A549 (cell line): ENCODE data around the gene ACTN1. TPM values are rescaled to one million over a fixed set of nuclear protein-coding genes. Genes with fewer than 3 reads are reported as not detected.

Experiments used
- ATAC-seq, 2 experiments: fragments of 200-7000 bp in 1 of 2; fragments of >200 bp in 1 of 2; cut with Nextera tagmentation in 1 of 2; cut with Tn5 transposase in 1 of 2; 3 replicates each; pipeline versions ENCODE4 v1.8.0 to v1.9.1; 2018 to 2020; ENCODE audit warnings: mild to moderate bottlenecking in 1 of 2, moderate library complexity in 1 of 2
- CTCF ChIA-PET: fragments of 300-600 bp; sonication (Branson Sonifier 250); formaldehyde crosslinking; extraction: SDS; loops from one replicate; lab custom pipeline; 2021; ENCODE audit warnings: antibody characterized with exemption, inconsistent platforms; lab: Yijun Ruan, JAX
- POLR2A ChIA-PET: fragments of 350-600 bp; formaldehyde crosslinking; extraction: SDS; loops from one replicate; lab custom pipeline; 2021; ENCODE audit warnings: antibody characterized with exemption, inconsistent platforms; lab: Yijun Ruan, JAX
- DNase-seq, 2 experiments: peaks; one replicate each; pipeline versions ENCODE4 v3.0.0 to v3.0.0-alpha.2; 2011 to 2016; ENCODE audit warnings: low read depth in 1 of 2, low spot score in 1 of 2
- FAIRE-seq: peaks from 2 replicates; lab custom pipeline; 2011; peaks lifted over from hg19 to GRCh38; lab: Jason Lieb, UNC
- H3K27ac ChIP-seq, 2 experiments: fragments of >200 bp; sonication (Bioruptor Twin); formaldehyde crosslinking; 3 replicates each; pipeline ENCODE4 v1.5.1; 2016 to 2017
- H3K4me1 ChIP-seq: fragments of >200 bp; sonication (Bioruptor Twin); formaldehyde crosslinking; 3 replicates; pipeline ENCODE4 v1.6.1; 2016
- H3K4me2 ChIP-seq: fragments of >200 bp; sonication (Bioruptor Twin); formaldehyde crosslinking; 3 replicates; pipeline ENCODE4 v1.6.1; 2016
- H3K4me3 ChIP-seq: fragments of >200 bp; sonication (Bioruptor Twin); formaldehyde crosslinking; 3 replicates; pipeline ENCODE4 v1.5.1; 2016
- H3K9me3 ChIP-seq: fragments of >200 bp; sonication (Bioruptor Twin); formaldehyde crosslinking; 3 replicates; pipeline ENCODE4 v1.6.1; 2016
- BCL3 ChIP-seq: fragments of >200 bp; sonication (Bioruptor Twin); formaldehyde crosslinking; IDR thresholded peaks from 3 replicates; pipeline ENCODE4 v1.6.1; 2016
- BHLHE40 ChIP-seq: IDR thresholded peaks from 2 replicates; pipeline ENCODE4 v1.6.1; 2012; ENCODE audit warnings: low read depth, low read length, inconsistent platforms
- CBX2 ChIP-seq: fragments of 200-600 bp; sonication (generic); IDR thresholded peaks from 2 replicates; pipeline ENCODE4 v1.6.1; 2016; ENCODE audit warnings: low read depth, mild to moderate bottlenecking, borderline replicate concordance
- CHD2 ChIP-seq: fragments of 150-350 bp; IDR thresholded peaks from 2 replicates; pipeline ENCODE4 v1.6.1; 2014; ENCODE audit warnings: low read length; ENCODE audit not compliant: partially characterized antibody
- EHMT2 ChIP-seq: fragments of 200-600 bp; sonication (generic); IDR thresholded peaks from 2 replicates; pipeline ENCODE4 v1.6.1; 2016; ENCODE audit warnings: antibody characterized with exemption, low read depth, mild to moderate bottlenecking, moderate library complexity
- ELK1 ChIP-seq: fragments of 150-350 bp; IDR thresholded peaks from 2 replicates; pipeline ENCODE4 v1.6.1; 2014; ENCODE audit warnings: low read depth, mild to moderate bottlenecking, low read length
- FOXS1 ChIP-seq: fragments of 250-450 bp; sonication (Bioruptor Pico); IDR thresholded peaks from 2 replicates; pipeline ENCODE4 v1.5.0; 2020; ENCODE audit warnings: mild to moderate bottlenecking, moderate library complexity
- GATA3 ChIP-seq: IDR thresholded peaks from 2 replicates; pipeline ENCODE4 v1.6.1; 2012; ENCODE audit warnings: borderline replicate concordance
- HMGXB4 ChIP-seq: fragments of 250-450 bp; sonication (Bioruptor Pico); IDR thresholded peaks from 2 replicates; pipeline ENCODE4 v1.5.0; 2021; ENCODE audit warnings: mild to moderate bottlenecking, moderate library complexity, borderline replicate concordance
- JUN ChIP-seq, 2 experiments: fragments of >200 bp; sonication (Bioruptor Twin); formaldehyde crosslinking; IDR thresholded peaks; 2 replicates in 1 of 2; 3 replicates in 1 of 2; pipeline ENCODE4 v1.6.1; 2016 to 2017
- KDM1A ChIP-seq: fragments of 200-600 bp; sonication (generic); IDR thresholded peaks from 2 replicates; pipeline ENCODE4 v1.6.1; 2016; ENCODE audit warnings: low read depth, mild to moderate bottlenecking
- KDM5A ChIP-seq: fragments of 200-600 bp; sonication (generic); IDR thresholded peaks from 2 replicates; pipeline ENCODE4 v1.6.1; 2016; ENCODE audit warnings: antibody characterized with exemption, mild to moderate bottlenecking
- MAFK ChIP-seq: fragments of 450-650 bp; IDR thresholded peaks from 2 replicates; pipeline ENCODE4 v1.6.1; 2014; ENCODE audit not compliant: partially characterized antibody
- MAX ChIP-seq: IDR thresholded peaks from 2 replicates; pipeline ENCODE4 v1.6.1; 2012
- MYC ChIP-seq: IDR thresholded peaks from 2 replicates; pipeline ENCODE4 v1.6.1; 2012; ENCODE audit warnings: mild to moderate bottlenecking, inconsistent platforms, low read length, improper control_type of control experiment, borderline replicate concordance
- NPAS2 ChIP-seq: fragments of 250-450 bp; sonication (Bioruptor Pico); IDR thresholded peaks from 2 replicates; pipeline ENCODE4 v1.8.0; 2022; ENCODE audit warnings: mild to moderate bottlenecking, moderate library complexity, borderline replicate concordance
- PHF8 ChIP-seq: fragments of 200-600 bp; sonication (generic); IDR thresholded peaks from 2 replicates; pipeline ENCODE4 v1.6.1; 2016; ENCODE audit warnings: low read depth, mild to moderate bottlenecking, antibody characterized with exemption, moderate library complexity, borderline replicate concordance
- POLR2A ChIP-seq: IDR thresholded peaks from 2 replicates; pipeline ENCODE4 v1.6.1; 2012; ENCODE audit warnings: mild to moderate bottlenecking, low read length
- RNF2 ChIP-seq: fragments of 200-600 bp; sonication (generic); IDR thresholded peaks from 2 replicates; pipeline ENCODE4 v1.6.1; 2016; ENCODE audit warnings: low read depth, mild to moderate bottlenecking, antibody characterized with exemption, moderate library complexity, borderline replicate concordance
- SMC3 ChIP-seq: fragments of >200 bp; sonication (Bioruptor Twin); formaldehyde crosslinking; IDR thresholded peaks from 3 replicates; pipeline ENCODE4 v1.6.1; 2018; ENCODE audit warnings: inconsistent platforms
- SREBF2 ChIP-seq: fragments of 450-650 bp; IDR thresholded peaks from 2 replicates; pipeline ENCODE4 v1.6.1; 2014; ENCODE audit warnings: mild to moderate bottlenecking, moderate library complexity
- TFCP2L1 ChIP-seq: fragments of 250-450 bp; sonication (Bioruptor Pico); IDR thresholded peaks from 2 replicates; pipeline ENCODE4 v1.5.0; 2021; ENCODE audit warnings: mild to moderate bottlenecking
- USF2 ChIP-seq: fragments of 450-650 bp; IDR thresholded peaks from 2 replicates; pipeline ENCODE4 v1.6.1; 2014; ENCODE audit warnings: antibody characterized with exemption
- ZC3H11A ChIP-seq: fragments of 450-650 bp; IDR thresholded peaks from 2 replicates; pipeline ENCODE4 v1.6.1; 2014; ENCODE audit warnings: antibody characterized with exemption, mild to moderate bottlenecking
- ZFP36 ChIP-seq: fragments of 450-650 bp; IDR thresholded peaks from 2 replicates; pipeline ENCODE4 v1.6.1; 2014; ENCODE audit warnings: borderline replicate concordance; ENCODE audit not compliant: partially characterized antibody
- ZNF302 ChIP-seq: fragments of 250-450 bp; sonication (Bioruptor Pico); IDR thresholded peaks from 2 replicates; pipeline ENCODE4 v1.9.0; 2021; ENCODE audit warnings: inconsistent platforms, mild to moderate bottlenecking, moderate library complexity
- ZSCAN20 ChIP-seq: fragments of 250-450 bp; sonication (Bioruptor Pico); IDR thresholded peaks from 2 replicates; pipeline ENCODE4 v1.8.0; 2022; ENCODE audit warnings: mild to moderate bottlenecking, moderate library complexity
- WGBS: methylation state at CpG from one replicate; pipeline ENCODE4 v1.1.6; 2017; ENCODE audit errors: missing lambda C conversion rate; 5-methylcytosine and 5-hydroxymethylcytosine counted together
- polyA plus RNA-seq, 4 experiments: library from polyadenylated mRNA; depleted of rRNA in 3 of 4; stranded (reverse); fragments of >200 nt; fragmentation: RNase III in 1 of 4; extraction: RNeasy Plus Mini Kit Qiagen cat#74134 plus additional on column Dnase treatment in 1 of 4; gene quantifications; 2 replicates in 3 of 4; 3 replicates in 1 of 4; pipeline ENCODE4 v1.2.3, GENCODE V29; 2011 to 2017

ACTN1 gene
- polyA plus RNA-seq, 2 of the 4 experiments (the other 2 are of a cell fraction): 208 to 245 TPM

GRCh38 chr14:68882235-68882634 lies 96.9 kb downstream of the ACTN1 start:
- Histone ChIP-seq H3K4me1 (peaks cover 34% of the 10 kb centered on the region), H3K27ac (peak overlapping the region in 1 of 2 experiments; percentile 20; a peak in 1 of 6 replicates), H3K4me3 (no peak overlapping the region), H3K4me2 (no peak overlapping the region), H3K9me3 (no peaks in the 10 kb centered on the region)
- DNase-seq (no peak), FAIRE-seq (no peak), ATAC-seq (no peak)
- no peak for TF ChIP-seq SMC3
- no peak for TF ChIP-seq BHLHE40
- TF ChIP-seq ELK1: no peak
- no peak for TF ChIP-seq BCL3
- no peak for TF ChIP-seq RNF2
- TF ChIP-seq NPAS2 (CRISPR knock-in tag): no peak
- no peak for TF ChIP-seq PHF8
- TF ChIP-seq EHMT2: no peak
- no peak for TF ChIP-seq POLR2A
- no peak for TF ChIP-seq TFCP2L1 (CRISPR knock-in tag)
- no peak for TF ChIP-seq GATA3
- TF ChIP-seq USF2: no peak
- no peak for TF ChIP-seq FOXS1
- no peak for TF ChIP-seq KDM1A
- TF ChIP-seq KDM5A: no peak
- TF ChIP-seq CBX2: no peak
- WGBS: 95% methylated on average over 8 of the region's 10 CpGs
- POLR2A ChIA-PET: no interaction called here
- CTCF ChIA-PET: interaction anchor here (1.1 to 5.9 kb wide), 2 partner anchors 16 to 226 kb away, joined by 3 to 23 read pairs; no protein-coding TSS in a partner anchor

GRCh38 chr14:68881396-68881795 lies 97.7 kb downstream of the ACTN1 start:
- Histone ChIP-seq H3K27ac (0 out of 6 replicates have a peak overlapping the region, but pooled peaks of 1 of the 2 experiments have one; percentile 9), H3K4me3 (no peak overlapping the region), H3K9me3 (no peaks in the 10 kb centered on the region), H3K4me1 (peaks cover 34% of the 10 kb centered on the region), H3K4me2 (no peak overlapping the region)
- no peak for TF ChIP-seq ZFP36
- TF ChIP-seq HMGXB4 (CRISPR knock-in tag): no peak
- TF ChIP-seq MAX: no peak
- no peak for TF ChIP-seq BCL3
- TF ChIP-seq MAFK: no peak
- no peak for TF ChIP-seq ZNF302 (CRISPR knock-in tag)
- TF ChIP-seq POLR2A: no peak
- TF ChIP-seq RNF2: no peak
- no peak for TF ChIP-seq CHD2
- no peak for TF ChIP-seq SREBF2
- no peak for TF ChIP-seq CBX2
- no peak for TF ChIP-seq ZC3H11A
- TF ChIP-seq ZSCAN20: no peak
- no peak for TF ChIP-seq KDM5A
- TF ChIP-seq MYC: no peak
- no peak for TF ChIP-seq JUN (IDR thresholded peaks at IDR 0.05)
- ATAC-seq (no peak), DNase-seq (no peak), FAIRE-seq (no peak)
- ChIA-PET CTCF (interaction anchor here (5.9 kb wide), 1 partner anchor 227 kb away, joined by 23 read pairs; no protein-coding TSS in a partner anchor), POLR2A (interaction anchor here (0.6 kb wide), 1 partner anchor 10 kb away, joined by 4 read pairs; no protein-coding TSS in a partner anchor)
- WGBS: 96% methylated on average over 2 of the region's 2 CpGs
